Stimulated activated naive B cell treated with anti-CD40 and anti-IgM and Interleukin-4, amounts not matched to agents 10 μg/mL and 1 μg/mL and 100 μg/mL, for 72 hours (primary cell): ENCODE measurements around the gene TSTD1.
"Not testable (repeated sequence)": the region's sequence is repeated elsewhere in the genome, so short reads cannot be mapped to it uniquely, and the experiment has no call there.

Experiments
- ATAC-seq, 2 donors: fragments of 150-1000 bp; cut with Tn5 transposase; replicated peaks; 2 replicates each; pipeline ENCODE4 v1.10.0; 2021; ENCODE audit warnings: moderate library complexity in 1 of 2
- DNase-seq: peaks from one replicate; pipeline ENCODE4 v3.0.0; 2021
- H3K27ac Mint-ChIP-seq: one replicate; pipeline ENCODE4 v1.8.0; 2022; ENCODE audit warnings: mild to moderate bottlenecking, mixed read lengths
- H3K27me3 Mint-ChIP-seq, 2 donors: one replicate each; pipeline ENCODE4 v1.8.0; 2022; ENCODE audit warnings: mixed read lengths in 2 of 2
- H3K36me3 Mint-ChIP-seq, 2 donors: one replicate each; pipeline ENCODE4 v1.8.0; 2022; ENCODE audit warnings: mixed read lengths in 2 of 2, mild to moderate bottlenecking in 1 of 2
- H3K4me1 Mint-ChIP-seq, 2 donors: one replicate each; pipeline ENCODE4 v1.8.0; 2022; ENCODE audit warnings: mixed read lengths in 2 of 2, mild to moderate bottlenecking in 1 of 2
- H3K4me3 Mint-ChIP-seq, 2 donors: one replicate each; pipeline ENCODE4 v1.8.0; 2022; ENCODE audit warnings: mild to moderate bottlenecking in 2 of 2, mixed read lengths in 2 of 2, moderate library complexity in 1 of 2
- H3K9me3 Mint-ChIP-seq, 2 donors: one replicate each; pipeline ENCODE4 v1.8.0; 2022; ENCODE audit warnings: mixed read lengths in 2 of 2, mild to moderate bottlenecking in 1 of 2

The TSTD1 gene

GRCh38 chr1:161017756-161018630 lies 20.8 kb downstream of the TSTD1 start:
- Mint-ChIP-seq H3K27me3 (no peaks in the 10 kb centered on the region), H3K9me3 (no peaks in the 10 kb centered on the region), H3K4me1 (peaks cover 41 to 61% of the 10 kb centered on the region in 2 donors), H3K36me3 (peaks cover 0 to 3% of the 10 kb centered on the region in 2 donors), H3K27ac (peak overlapping the region; percentile 49), H3K4me3 (no peak overlapping the region)
- no peak for DNase-seq
- no peak for ATAC-seq

DNA sequence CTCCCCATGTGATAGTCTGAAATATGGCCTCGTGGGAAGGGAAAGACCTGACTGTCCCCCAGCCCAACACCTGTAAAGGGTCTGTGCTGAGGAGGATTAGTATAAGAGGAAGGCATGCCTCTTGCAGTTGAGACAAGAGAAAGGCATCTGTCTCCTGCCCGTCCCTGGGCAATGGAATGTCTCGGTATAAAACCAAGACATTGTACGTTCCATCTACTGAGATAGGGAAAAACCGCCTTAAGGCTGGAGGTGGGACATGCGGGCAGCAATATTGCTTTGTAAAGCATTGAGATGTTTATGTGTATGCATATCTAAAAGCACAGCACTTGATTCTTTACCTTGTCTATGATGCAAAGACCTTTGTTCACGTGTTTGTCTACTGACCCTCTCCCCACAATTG lies 21.6 kb downstream of the TSTD1 start:
- H3K4me3 Mint-ChIP-seq, H3K27ac Mint-ChIP-seq, H3K9me3 Mint-ChIP-seq, ATAC-seq, H3K36me3 Mint-ChIP-seq, H3K27me3 Mint-ChIP-seq, DNase-seq: not testable (repeated sequence)
- H3K4me1 Mint-ChIP-seq = peaks cover 41 to 58% of the 10 kb centered on the region in 2 donors

DNA sequence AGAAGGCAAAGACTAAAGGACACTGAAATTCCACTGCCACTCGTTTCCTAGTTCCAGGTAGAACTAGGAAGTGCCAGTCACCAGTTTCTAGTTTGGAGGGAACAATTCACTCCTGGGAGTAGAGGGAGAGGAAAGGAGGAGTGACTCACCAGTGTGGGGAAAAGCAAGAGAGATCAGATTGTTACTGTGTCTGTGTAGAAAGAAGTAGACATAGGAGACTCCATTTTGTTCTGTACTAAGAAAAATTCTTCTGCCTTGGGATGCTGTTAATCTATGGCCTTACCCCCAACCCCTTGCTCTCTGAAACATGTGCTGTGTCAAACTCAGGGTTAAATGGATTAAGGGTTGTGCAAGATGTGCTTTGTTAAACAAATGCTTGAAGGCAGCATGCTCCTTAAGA lies 22.1 kb downstream of the TSTD1 start:
- H3K4me3 Mint-ChIP-seq, H3K9me3 Mint-ChIP-seq, H3K36me3 Mint-ChIP-seq, H3K27ac Mint-ChIP-seq, DNase-seq, ATAC-seq, H3K27me3 Mint-ChIP-seq: not testable (repeated sequence)
- H3K4me1 Mint-ChIP-seq = peaks cover 39 to 62% of the 10 kb centered on the region in 2 donors

DNA sequence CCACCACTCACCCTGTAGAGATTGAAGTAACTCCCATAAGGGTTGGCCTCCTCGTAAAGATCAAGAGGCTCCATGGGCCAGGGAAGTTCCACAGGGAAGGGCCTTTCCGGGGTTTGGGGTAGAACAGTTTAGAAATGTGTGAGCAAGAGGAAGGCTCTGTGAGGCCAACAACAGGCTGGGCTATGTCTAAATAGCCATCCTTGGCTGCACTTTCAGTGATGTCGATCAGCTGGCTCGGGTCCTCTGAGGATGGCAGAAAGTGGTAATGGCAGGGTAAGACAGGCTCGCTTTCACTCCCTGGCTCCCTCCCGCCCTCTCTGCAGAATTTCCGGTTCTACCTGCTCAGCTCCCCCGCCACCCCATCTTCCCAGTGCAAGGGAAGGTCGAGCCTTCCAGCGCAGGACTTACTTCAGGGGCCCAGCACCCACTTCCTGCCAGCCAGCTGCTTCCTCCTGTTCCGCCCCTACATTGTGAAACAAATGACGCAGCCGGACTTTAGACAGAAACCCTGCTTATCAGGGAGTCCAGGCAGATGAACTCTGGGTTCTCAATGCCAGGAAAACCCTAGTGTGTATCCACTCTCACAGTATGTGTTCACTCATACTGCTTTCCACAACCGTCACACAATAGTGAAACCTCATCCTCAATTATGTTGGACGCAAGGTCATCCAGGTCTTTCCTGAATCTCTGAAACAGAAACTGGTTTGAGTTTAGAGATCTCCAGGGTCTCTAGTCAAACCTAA lies 25.1 kb downstream of the TSTD1 start:
- peak overlapping the region; percentile 97 for H3K27ac Mint-ChIP-seq

GRCh38 chr1:161013131-161013487 lies 25.7 kb downstream of the TSTD1 start:
- Mint-ChIP-seq H3K4me3 (peak overlapping the region; percentile 86 to 88), H3K36me3 (no peaks in the 10 kb centered on the region), H3K9me3 (no peaks in the 10 kb centered on the region), H3K4me1 (peaks cover 16 to 36% of the 10 kb centered on the region in 2 donors), H3K27ac (peak overlapping the region; percentile 97), H3K27me3 (no peaks in the 10 kb centered on the region)
- DNase-seq (no peak), ATAC-seq (no peak)

More for the DNA sequence above, 25.1 kb downstream of the TSTD1 start:
- ATAC-seq (peak; percentile 91 to 93), DNase-seq (peak; percentile 71)
- Mint-ChIP-seq H3K9me3 (no peaks in the 10 kb centered on the region), H3K27me3 (no peaks in the 10 kb centered on the region), H3K4me1 (peaks cover 17 to 41% of the 10 kb centered on the region in 2 donors), H3K36me3 (no peaks in the 10 kb centered on the region), H3K4me3 (peak overlapping the region; percentile 86 to 88)

GRCh38 chr1:161012420-161012819 lies 26.3 kb downstream of the TSTD1 start:
- H3K9me3 Mint-ChIP-seq = no peaks in the 10 kb centered on the region
- DNase-seq = no peak
- no peaks in the 10 kb centered on the region for H3K36me3 Mint-ChIP-seq
- H3K27ac Mint-ChIP-seq = no peak overlapping the region
- H3K4me1 Mint-ChIP-seq = peaks cover 12 to 31% of the 10 kb centered on the region in 2 donors
- H3K27me3 Mint-ChIP-seq = no peaks in the 10 kb centered on the region
- no peak for ATAC-seq
- no peak overlapping the region for H3K4me3 Mint-ChIP-seq

- peaks cover 0 to 1% of the 10 kb centered on the region in 2 donors for H3K36me3 Mint-ChIP-seq
- no peak overlapping the region for H3K4me3 Mint-ChIP-seq
- peaks cover 13 to 26% of the 10 kb centered on the region in 2 donors for H3K4me1 Mint-ChIP-seq
- no peak for DNase-seq
- no peaks in the 10 kb centered on the region for H3K27me3 Mint-ChIP-seq
- no peak overlapping the region for H3K27ac Mint-ChIP-seq
- no peak for ATAC-seq
- H3K9me3 Mint-ChIP-seq = no peaks in the 10 kb centered on the region
Measured at GRCh38 chr1:161009602-161010211, 29.1 kb downstream of the TSTD1 start.

DNA sequence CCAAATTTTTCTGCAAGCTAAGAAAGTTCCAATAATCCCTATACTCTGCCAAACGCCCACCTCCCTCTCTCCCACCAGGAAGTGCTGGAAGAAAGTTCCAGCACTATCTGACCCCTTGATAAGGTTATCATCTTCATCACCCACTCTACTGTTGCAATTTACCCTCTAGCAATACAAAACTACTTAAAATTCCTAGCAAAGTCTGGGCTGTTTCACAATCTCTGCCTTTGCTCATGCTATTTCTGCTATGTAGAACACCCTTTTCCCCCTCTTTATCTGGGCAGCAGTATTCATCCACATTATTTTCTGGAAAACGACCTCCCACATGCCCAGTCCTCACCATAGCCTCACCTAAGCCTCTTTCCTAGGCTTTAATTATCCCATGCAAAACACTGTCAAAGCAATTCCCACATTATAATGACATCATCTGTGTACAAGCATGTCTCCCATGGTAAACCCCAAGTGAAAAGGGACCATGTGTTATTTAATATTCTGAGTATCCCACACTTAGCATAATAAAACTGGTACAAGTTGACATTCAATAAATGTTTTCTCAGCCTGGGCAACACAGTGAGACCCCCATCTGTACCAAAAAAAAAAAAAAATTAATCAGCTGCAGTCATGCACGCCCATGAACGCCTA lies 29.8 kb downstream of the TSTD1 start:
- Mint-ChIP-seq H3K4me3 (no peak overlapping the region), H3K36me3 (peaks cover 0 to 1% of the 10 kb centered on the region in 2 donors), H3K4me1 (peaks cover 10 to 22% of the 10 kb centered on the region in 2 donors), H3K27me3 (no peaks in the 10 kb centered on the region), H3K9me3 (no peaks in the 10 kb centered on the region), H3K27ac (no peak overlapping the region)
- no peak for DNase-seq
- no peak for ATAC-seq

DNA sequence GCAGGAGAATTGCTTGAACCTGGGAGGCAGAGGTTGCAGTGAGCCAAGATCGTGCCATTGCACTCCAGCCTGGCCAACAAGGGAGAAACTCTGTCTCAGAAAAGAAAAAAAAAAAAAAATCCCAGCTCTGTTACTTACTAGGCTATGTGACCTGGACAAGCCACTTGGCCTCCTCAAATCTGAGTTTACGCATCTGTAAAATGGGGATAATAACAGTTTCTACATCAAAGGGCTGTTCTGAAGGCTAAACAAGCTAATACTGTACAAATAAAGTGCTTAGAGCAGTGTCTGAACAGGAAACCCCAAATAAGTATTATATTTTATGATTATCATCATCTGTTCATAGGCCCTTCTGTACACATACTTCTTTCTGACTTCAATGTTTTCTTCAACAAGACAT lies 31.4 kb downstream of the TSTD1 start:
- Mint-ChIP-seq H3K4me3 (no peak overlapping the region), H3K36me3 (peaks cover 0 to 1% of the 10 kb centered on the region in 2 donors), H3K9me3 (no peaks in the 10 kb centered on the region), H3K27ac (no peak overlapping the region), H3K4me1 (peaks cover 2 to 10% of the 10 kb centered on the region in 2 donors), H3K27me3 (no peaks in the 10 kb centered on the region)
- DNase-seq (no peak), ATAC-seq (no peak)

- H3K27me3 Mint-ChIP-seq = no peaks in the 10 kb centered on the region
- peaks cover 1 to 2% of the 10 kb centered on the region in 2 donors for H3K36me3 Mint-ChIP-seq
- no peak for ATAC-seq
- no peak overlapping the region for H3K27ac Mint-ChIP-seq
- no peaks in the 10 kb centered on the region for H3K9me3 Mint-ChIP-seq
- DNase-seq = no peak
- H3K4me1 Mint-ChIP-seq = peaks cover 4 to 6% of the 10 kb centered on the region in 2 donors
- H3K4me3 Mint-ChIP-seq = no peak overlapping the region
Measured at GRCh38 chr1:161006563-161006962, 32.2 kb downstream of the TSTD1 start.

DNA sequence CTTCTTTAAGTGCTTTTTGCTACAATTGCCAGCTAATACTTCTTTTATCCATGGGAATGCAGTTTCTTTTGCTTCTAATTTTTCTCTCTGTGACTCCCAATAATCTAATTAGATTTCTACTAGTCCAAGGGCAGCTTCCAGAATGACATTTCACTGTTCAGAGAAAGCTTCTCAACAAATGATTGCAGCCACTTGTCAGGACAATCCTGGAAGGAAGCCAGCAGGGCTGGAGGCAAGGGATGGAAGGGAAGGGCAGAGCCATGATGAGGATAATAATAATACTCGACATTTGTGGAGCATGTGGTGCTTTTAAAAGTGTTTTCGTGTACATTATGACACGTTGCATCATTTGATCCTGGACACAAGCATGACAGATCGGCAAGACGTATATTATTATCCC lies 37.2 kb downstream of the TSTD1 start:
- DNase-seq (no peak), ATAC-seq (no peak)
- Mint-ChIP-seq H3K27ac (no peak overlapping the region), H3K9me3 (no peaks in the 10 kb centered on the region), H3K27me3 (no peaks in the 10 kb centered on the region), H3K4me3 (no peak overlapping the region), H3K4me1 (peaks cover 21 to 24% of the 10 kb centered on the region in 2 donors), H3K36me3 (peaks cover 20 to 28% of the 10 kb centered on the region in 2 donors)

DNA sequence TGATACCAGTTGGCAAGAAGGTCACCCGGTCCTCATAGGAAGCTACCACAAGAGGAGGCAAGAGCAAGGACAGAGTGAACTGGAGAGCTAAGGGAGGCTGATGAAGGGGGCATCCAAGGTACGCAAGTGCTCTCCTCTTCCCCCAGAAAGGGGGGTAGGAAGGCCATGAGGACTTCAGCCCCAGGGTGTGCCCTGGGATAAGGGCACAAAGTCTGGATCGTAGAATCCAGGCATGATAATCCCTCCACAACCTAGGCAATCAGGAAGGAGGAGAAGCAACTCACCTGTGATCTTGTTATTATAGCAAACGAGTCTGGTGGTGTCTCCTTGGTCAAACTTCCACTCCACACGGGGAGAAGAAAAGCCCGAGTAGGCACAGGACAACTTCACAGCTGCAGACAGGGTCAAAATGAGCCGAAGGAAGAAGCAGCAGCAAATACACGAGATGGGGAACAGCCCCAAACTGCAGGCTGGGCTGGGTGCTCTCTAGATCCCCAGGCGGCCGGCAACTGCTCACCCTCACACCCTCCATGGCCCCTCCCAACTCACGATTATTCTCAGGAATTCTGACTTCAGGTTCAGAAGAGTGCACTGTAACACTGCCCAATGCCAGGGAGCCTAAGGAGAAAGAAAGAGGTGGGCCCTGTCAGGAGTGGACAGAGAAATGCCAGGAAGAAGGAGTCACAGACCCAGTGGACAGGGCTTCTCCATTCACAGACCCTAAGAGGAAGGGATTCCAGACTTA lies 37.9 kb downstream of the TSTD1 start:
- Mint-ChIP-seq H3K9me3 (no peaks in the 10 kb centered on the region), H3K4me1 (peaks cover 22 to 28% of the 10 kb centered on the region in 2 donors), H3K4me3 (no peak overlapping the region), H3K27me3 (no peaks in the 10 kb centered on the region), H3K36me3 (peaks cover 20 to 28% of the 10 kb centered on the region in 2 donors), H3K27ac (no peak overlapping the region)
- DNase-seq (no peak), ATAC-seq (no peak)

DNA sequence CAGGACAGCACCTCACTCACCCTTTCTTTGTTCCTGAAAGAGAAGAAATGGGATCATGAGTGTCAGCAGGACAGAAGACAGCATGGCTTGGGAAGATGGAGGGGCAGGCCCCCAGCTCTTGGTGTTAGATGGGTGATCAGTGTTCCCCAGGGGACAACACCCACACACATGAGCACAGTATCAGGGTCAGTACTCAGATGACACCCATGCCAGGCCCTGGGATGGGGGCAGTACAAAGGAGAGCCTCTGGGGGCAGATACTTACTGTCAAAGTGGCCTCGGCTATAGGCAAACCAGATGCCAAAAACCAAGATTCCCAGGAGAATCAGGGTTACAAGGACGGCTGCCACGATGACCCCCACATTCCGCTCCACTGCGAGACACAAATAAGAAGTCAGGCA lies 39.4 kb downstream of the TSTD1 start:
- peak overlapping the region; percentile 42 for H3K27ac Mint-ChIP-seq
- peaks cover 20 to 28% of the 10 kb centered on the region in 2 donors for H3K36me3 Mint-ChIP-seq
- no peaks in the 10 kb centered on the region for H3K9me3 Mint-ChIP-seq
- H3K27me3 Mint-ChIP-seq = no peaks in the 10 kb centered on the region
- ATAC-seq = peak; percentile 66 to 76
- no peak for DNase-seq
- H3K4me3 Mint-ChIP-seq = no peak overlapping the region
- H3K4me1 Mint-ChIP-seq = peaks cover 22 to 28% of the 10 kb centered on the region in 2 donors
